ENCODE measurements around the gene ARL16. TPM values are rescaled to one million over a fixed set of nuclear protein-coding genes. Genes with fewer than 3 reads are reported as not detected.

Gene ARL16
- total RNA-seq, 1 experiment from 2014 or later = 47.5 TPM

DNA sequence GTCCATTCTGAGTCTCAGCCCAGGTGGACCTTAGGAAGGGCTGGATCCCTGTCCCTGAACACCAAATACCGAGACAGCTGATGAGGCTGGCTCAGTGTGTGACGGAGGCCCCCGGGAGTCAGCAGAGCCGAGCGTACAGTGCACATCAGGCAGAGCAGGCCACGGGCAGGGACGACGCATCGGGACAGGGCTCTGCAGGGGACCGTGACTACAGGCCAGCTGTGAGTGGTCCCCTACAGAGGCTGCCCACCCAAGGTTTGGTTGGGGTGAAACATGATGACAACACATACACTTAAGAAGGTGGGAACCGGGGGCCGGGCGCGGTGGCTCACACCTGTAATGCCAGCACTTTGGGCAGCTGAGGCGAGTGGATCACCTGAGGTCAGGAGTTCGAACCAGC lies 10.6 kb downstream of the ARL16 start:
- Histone ChIP-seq H2AFZ (ENCODE audit: low read depth, low read length, poor library complexity, severe bottlenecking) (no peak overlapping the region), H3K36me3 (ENCODE audit: control insufficient read depth in 1 of 2, insufficient read depth in 2 of 2, low read length in 2 of 2) (peaks cover 40 to 59% of the 10 kb centered on the region in 2 experiments), H3K9me3 (ENCODE audit: control insufficient read depth in 1 of 2, insufficient read depth in 1 of 2, low read depth in 1 of 2, low read length in 2 of 2) (no peaks in the 10 kb centered on the region), H3K4me1 (ENCODE audit: control insufficient read depth in 1 of 2, insufficient read depth in 2 of 2, low read length in 2 of 2) (peaks cover 5% of the 10 kb centered on the region in 2 experiments), H3K27me3 (ENCODE audit: insufficient read depth, low read length) (no peaks in the 10 kb centered on the region), H3K9ac (ENCODE audit: low read length) (no peak overlapping the region), H4K20me1 (ENCODE audit: insufficient read depth) (peaks cover 3% of the 10 kb centered on the region; the same call in 1 of the 2 replicates), H3K4me3 (replicated peaks in 1 of 2; ENCODE audit: low read depth in 1 of 2, low read length in 2 of 2) (no peak overlapping the region), H3K27ac (ENCODE audit: low read depth, low read length) (no peak overlapping the region), H3K79me2 (ENCODE audit: insufficient read depth, low read length) (peaks cover 48% of the 10 kb centered on the region), H3K4me2 (ENCODE audit: low read length) (no peak overlapping the region), H3K9me2 (ENCODE audit: insufficient read depth) (no peaks in the 10 kb centered on the region)
- DNase-seq (ENCODE audit: low read depth, low spot score) (no peak), ATAC-seq (no peak)
- ChIA-PET RAD21 (ENCODE audit: low non-redundant PET in 1 of 2, low total read pairs in 2 of 2, uncharacterized antibody in 2 of 2, unreplicated experiment in 2 of 2) (no interaction called here), CTCF (no interaction called here), POLR2A (interaction anchor here (0.7 kb wide), 1 partner anchor 11 kb away, joined by 3 read pairs; the partner anchor contains the start of genes ARL16 and HGS)
- TF ChIP-seq ZNF274 (IDR thresholded peaks at IDR 0.05; ENCODE audit: low read depth, low read length) (no peak), JUND (IDR thresholded peaks at IDR 0.05) (no peak), ZBTB33 (IDR thresholded peaks at IDR 0.05; ENCODE audit: extremely low read depth, insufficient replicate concordance, low read length) (no peak), FOSL1 (IDR thresholded peaks at IDR 0.05; ENCODE audit: low read depth) (no peak), SIN3A (IDR thresholded peaks at IDR 0.05; ENCODE audit: low read depth) (no peak), ELF1 (IDR thresholded peaks at IDR 0.05; ENCODE audit: borderline replicate concordance, low read depth) (no peak), EZH2 (IDR thresholded peaks at IDR 0.05) (no peak), YY1 (IDR thresholded peaks at IDR 0.05; ENCODE audit: extremely low read depth, insufficient replicate concordance, low read depth, low read length) (no peak), CBX3 (IDR thresholded peaks at IDR 0.05; ENCODE audit: low read depth) (no peak), REST (IDR thresholded peaks at IDR 0.05; ENCODE audit: low read depth) (no peak), RAD21 (IDR thresholded peaks at IDR 0.05; ENCODE audit: low read depth) (no peak), POLR2AphosphoS5 (IDR thresholded peaks at IDR 0.05; ENCODE audit: low read depth, low read length) (no peak), EGR1 (IDR thresholded peaks at IDR 0.05; ENCODE audit: low read depth) (no peak), EZH2phosphoT487 (IDR thresholded peaks at IDR 0.05; ENCODE audit: borderline replicate concordance) (no peak), SP1 (IDR thresholded peaks at IDR 0.05; ENCODE audit: low read depth) (no peak)
- TF ChIP-seq, protein P1, sequence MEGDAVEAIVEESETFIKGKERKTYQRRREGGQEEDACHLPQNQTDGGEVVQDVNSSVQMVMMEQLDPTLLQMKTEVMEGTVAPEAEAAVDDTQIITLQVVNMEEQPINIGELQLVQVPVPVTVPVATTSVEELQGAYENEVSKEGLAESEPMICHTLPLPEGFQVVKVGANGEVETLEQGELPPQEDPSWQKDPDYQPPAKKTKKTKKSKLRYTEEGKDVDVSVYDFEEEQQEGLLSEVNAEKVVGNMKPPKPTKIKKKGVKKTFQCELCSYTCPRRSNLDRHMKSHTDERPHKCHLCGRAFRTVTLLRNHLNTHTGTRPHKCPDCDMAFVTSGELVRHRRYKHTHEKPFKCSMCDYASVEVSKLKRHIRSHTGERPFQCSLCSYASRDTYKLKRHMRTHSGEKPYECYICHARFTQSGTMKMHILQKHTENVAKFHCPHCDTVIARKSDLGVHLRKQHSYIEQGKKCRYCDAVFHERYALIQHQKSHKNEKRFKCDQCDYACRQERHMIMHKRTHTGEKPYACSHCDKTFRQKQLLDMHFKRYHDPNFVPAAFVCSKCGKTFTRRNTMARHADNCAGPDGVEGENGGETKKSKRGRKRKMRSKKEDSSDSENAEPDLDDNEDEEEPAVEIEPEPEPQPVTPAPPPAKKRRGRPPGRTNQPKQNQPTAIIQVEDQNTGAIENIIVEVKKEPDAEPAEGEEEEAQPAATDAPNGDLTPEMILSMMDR (IDR thresholded peaks at IDR 0.05 in 2 of 3, conservative IDR thresholded peaks at IDR 0.05 in 1 of 3; ENCODE audit: borderline replicate concordance in 1 of 3, insufficient read depth in 1 of 3, low read depth in 2 of 3, low read length in 2 of 3) = no peak
- TF ChIP-seq, protein P2, sequence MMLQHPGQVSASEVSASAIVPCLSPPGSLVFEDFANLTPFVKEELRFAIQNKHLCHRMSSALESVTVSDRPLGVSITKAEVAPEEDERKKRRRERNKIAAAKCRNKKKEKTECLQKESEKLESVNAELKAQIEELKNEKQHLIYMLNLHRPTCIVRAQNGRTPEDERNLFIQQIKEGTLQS (IDR thresholded peaks at IDR 0.05) = no peak
- TF ChIP-seq, protein P3, sequence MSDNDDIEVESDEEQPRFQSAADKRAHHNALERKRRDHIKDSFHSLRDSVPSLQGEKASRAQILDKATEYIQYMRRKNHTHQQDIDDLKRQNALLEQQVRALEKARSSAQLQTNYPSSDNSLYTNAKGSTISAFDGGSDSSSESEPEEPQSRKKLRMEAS (IDR thresholded peaks at IDR 0.05) = no peak
- no TSS peak for BruUV-seq (replicated peaks)
- intact Hi-C loops (cut with micrococcal nuclease) = no loop called here
